HepG2 (cell line): ENCODE measurements around the gene RILP. TPM values are rescaled to one million over a fixed set of nuclear protein-coding genes. Genes with fewer than 3 reads are reported as not detected.

ENCODE experiments used
- CEBPB ChIP-seq: IDR thresholded peaks from 2 replicates; pipeline ENCODE4 v1.6.1; 2011; ENCODE audit warnings: low read depth, low read length, improper control_type of control experiment, borderline replicate concordance
- DPF2 ChIP-seq: sonication (generic); formaldehyde crosslinking; IDR thresholded peaks from 2 replicates; pipeline ENCODE4 v1.4.0; 2020; ENCODE audit warnings: mild to moderate bottlenecking, low read depth, missing genetic modification reagents, borderline replicate concordance
- ETV5 ChIP-seq: IDR thresholded peaks from 2 replicates; pipeline ENCODE4 v1.6.1; 2018; ENCODE audit warnings: missing biosample characterization, missing genetic modification reagents, inconsistent platforms, borderline replicate concordance
- FOXO1 ChIP-seq: sonication (generic); formaldehyde crosslinking; IDR thresholded peaks from 2 replicates; pipeline ENCODE4 v1.4.0; 2020; ENCODE audit warnings: missing genetic modification reagents
- HDAC1 ChIP-seq: sonication (generic); formaldehyde crosslinking; IDR thresholded peaks from 2 replicates; pipeline ENCODE4 v1.5.1; 2020; ENCODE audit warnings: mild to moderate bottlenecking, missing genetic modification reagents
- HNRNPK ChIP-seq: fragments of 200-400 bp; formaldehyde crosslinking; IDR thresholded peaks from 2 replicates; pipeline ENCODE4 v1.6.1; 2018; ENCODE audit warnings: low read length, low read depth, moderate library complexity, mild to moderate bottlenecking; ENCODE audit not compliant: poor library complexity, severe bottlenecking
- HOXA3 ChIP-seq: sonication (generic); formaldehyde crosslinking; IDR thresholded peaks from 2 replicates; pipeline ENCODE4 v1.5.0; 2020; ENCODE audit warnings: missing genetic modification reagents
- KDM5A ChIP-seq: fragments of 200-600 bp; sonication (generic); IDR thresholded peaks from 2 replicates; pipeline ENCODE4 v1.7.0; 2018; ENCODE audit warnings: antibody characterized with exemption, mild to moderate bottlenecking, low read length, borderline replicate concordance
- LCORL ChIP-seq, 2 experiments: fragments of 450-650 bp in 1 of 2; sonication (generic) in 1 of 2; formaldehyde crosslinking in 1 of 2; IDR thresholded peaks; 2 replicates each; pipeline versions ENCODE4 v1.5.0 to v1.6.1; 2017 to 2020; ENCODE audit warnings: antibody characterized with exemption in 1 of 2, missing genetic modification reagents in 1 of 2
- MAF1 ChIP-seq: sonication (generic); formaldehyde crosslinking; IDR thresholded peaks from 2 replicates; pipeline ENCODE4 v1.5.0; 2020; ENCODE audit warnings: missing genetic modification reagents, borderline replicate concordance
- MIER3 ChIP-seq: IDR thresholded peaks from 2 replicates; pipeline ENCODE4 v1.6.1; 2016; ENCODE audit warnings: missing compliant biosample characterization, borderline replicate concordance
- MTF1 ChIP-seq: sonication (generic); formaldehyde crosslinking; IDR thresholded peaks from 2 replicates; pipeline ENCODE4 v1.5.0; 2020; ENCODE audit warnings: missing genetic modification reagents
- SMAD1 ChIP-seq: sonication (generic); formaldehyde crosslinking; IDR thresholded peaks from 2 replicates; pipeline ENCODE4 v1.4.0; 2020; ENCODE audit warnings: missing genetic modification reagents, low read depth, mild to moderate bottlenecking, borderline replicate concordance
- ZNF354B ChIP-seq: sonication (generic); formaldehyde crosslinking; IDR thresholded peaks from 2 replicates; pipeline ENCODE4 v1.8.0; 2022; ENCODE audit warnings: mild to moderate bottlenecking, missing genetic modification reagents
- ZNF383 ChIP-seq: sonication (generic); formaldehyde crosslinking; IDR thresholded peaks from 2 replicates; pipeline ENCODE4 v1.4.0; 2020; ENCODE audit warnings: missing genetic modification reagents, mild to moderate bottlenecking, borderline replicate concordance
- ZNF414 ChIP-seq: sonication (generic); formaldehyde crosslinking; IDR thresholded peaks from 2 replicates; pipeline ENCODE4 v1.5.0; 2020; ENCODE audit warnings: missing genetic modification reagents
- ZNF441 ChIP-seq: sonication (generic); formaldehyde crosslinking; IDR thresholded peaks from 2 replicates; pipeline ENCODE4 v1.7.0; 2021; ENCODE audit warnings: missing genetic modification reagents, borderline replicate concordance
- ZNF777 ChIP-seq: sonication (generic); formaldehyde crosslinking; IDR thresholded peaks from 2 replicates; pipeline ENCODE4 v1.4.0; 2020; ENCODE audit warnings: missing genetic modification reagents
- ZNF883 ChIP-seq: sonication (generic); formaldehyde crosslinking; IDR thresholded peaks from 2 replicates; pipeline ENCODE4 v1.5.1; 2020; ENCODE audit warnings: mild to moderate bottlenecking, missing genetic modification reagents; ENCODE audit errors: not compliant biosample characterization
- polyA plus RNA-seq, 8 experiments: library from polyadenylated mRNA; depleted of rRNA in 3 of 8; stranded (reverse) in 7 of 8; unstranded in 1 of 8; fragments of >200 nt; fragmentation: Illumina TruSeq in 4 of 8; extraction: Trizol in 4 of 8; gene quantifications; 2 replicates each; pipeline versions ENCODE4 v1.2.1 to v1.2.3, GENCODE V29; 2011 to 2016; ENCODE audit warnings: low read depth in 4 of 8, missing spikeins in 1 of 8, mixed read lengths in 1 of 8; ENCODE audit not compliant: insufficient read depth in 1 of 8
- total RNA-seq, 5 experiments: library from RNA; depleted of rRNA; stranded (reverse); fragments of >200 nt; fragmentation: Illumina TruSeq; extraction: Trizol; gene quantifications; 2 replicates each; pipeline ENCODE4 v1.2.3, GENCODE V29; 2016; ENCODE audit warnings: low read depth in 1 of 5
- TF ChIP-seq, protein P1 (sequence below): sonication (generic); formaldehyde crosslinking; IDR thresholded peaks from 2 replicates; pipeline ENCODE4 v1.8.0; 2023; ENCODE audit warnings: mild to moderate bottlenecking, missing genetic modification reagents
- TF ChIP-seq, protein P2 (sequence below): sonication (generic); formaldehyde crosslinking; IDR thresholded peaks from 2 replicates; pipeline ENCODE4 v1.8.1; 2022; ENCODE audit warnings: low read depth, mild to moderate bottlenecking, missing genetic modification reagents
- TF ChIP-seq, protein P3 (sequence below): sonication (generic); formaldehyde crosslinking; IDR thresholded peaks from 2 replicates; pipeline ENCODE4 v1.5.0; 2020; ENCODE audit warnings: mild to moderate bottlenecking, missing genetic modification reagents
- TF ChIP-seq, protein P4 (sequence below): IDR thresholded peaks from 2 replicates; pipeline ENCODE4 v1.6.1; 2012; ENCODE audit warnings: inconsistent platforms

Gene RILP
- total and polyA plus RNA-seq, 2 of the 13 experiments (the other 11 are each of a cell fraction or from before 2014, with no cell fraction given) = 6.6 to 8.1 TPM

DNA sequence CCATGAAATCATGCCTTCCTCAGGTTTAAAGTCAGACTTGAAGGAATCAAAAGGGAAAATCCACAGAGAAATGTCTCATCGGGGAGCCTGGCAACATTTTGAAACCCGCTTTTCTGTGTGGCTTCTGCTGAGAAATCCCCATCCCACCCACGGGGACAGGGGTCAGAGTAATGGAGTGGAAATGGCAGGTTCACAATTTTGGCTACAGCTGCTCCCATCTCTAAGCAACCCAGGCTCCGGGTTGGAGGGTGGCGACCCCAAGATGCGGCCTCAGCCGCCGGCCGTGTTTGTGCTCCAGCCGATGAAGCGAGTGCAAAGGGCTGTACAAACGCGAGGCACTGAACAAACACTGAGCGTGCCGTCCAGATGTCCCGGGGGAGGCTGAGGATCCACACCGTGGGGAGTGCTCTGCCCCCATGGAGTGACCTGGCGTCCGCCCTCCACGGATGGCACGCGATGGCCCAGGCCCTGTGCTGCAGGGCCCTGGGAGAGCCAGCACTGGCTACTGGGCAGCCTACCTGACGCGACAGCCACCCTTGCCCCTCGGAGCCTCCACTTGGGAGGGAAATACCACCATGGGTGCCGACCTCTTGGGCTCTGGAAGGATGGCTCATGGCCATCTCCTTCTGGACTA lies 43.2 kb downstream of the RILP start (continued):
- TF ChIP-seq, protein P1, sequence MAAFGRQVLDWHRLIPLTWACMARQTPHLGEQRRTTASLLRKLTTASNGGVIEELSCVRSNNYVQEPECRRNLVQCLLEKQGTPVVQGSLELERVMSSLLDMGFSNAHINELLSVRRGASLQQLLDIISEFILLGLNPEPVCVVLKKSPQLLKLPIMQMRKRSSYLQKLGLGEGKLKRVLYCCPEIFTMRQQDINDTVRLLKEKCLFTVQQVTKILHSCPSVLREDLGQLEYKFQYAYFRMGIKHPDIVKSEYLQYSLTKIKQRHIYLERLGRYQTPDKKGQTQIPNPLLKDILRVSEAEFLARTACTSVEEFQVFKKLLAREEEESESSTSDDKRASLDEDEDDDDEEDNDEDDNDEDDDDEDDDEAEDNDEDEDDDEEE (CRISPR knock-in tag) = no peak
- peak; percentile 71; the same call in 1 of the 2 replicates for TF ChIP-seq HDAC1
- 0 out of 2 replicates have a peak, but pooled peaks have one; percentile 45 for TF ChIP-seq ZNF441 (CRISPR knock-in tag)
- TF ChIP-seq MAF1 = no peak
- TF ChIP-seq ZNF883 (CRISPR knock-in tag) = peak; percentile 37
- TF ChIP-seq DPF2 (CRISPR knock-in tag) = no peak
- TF ChIP-seq, protein P2, sequence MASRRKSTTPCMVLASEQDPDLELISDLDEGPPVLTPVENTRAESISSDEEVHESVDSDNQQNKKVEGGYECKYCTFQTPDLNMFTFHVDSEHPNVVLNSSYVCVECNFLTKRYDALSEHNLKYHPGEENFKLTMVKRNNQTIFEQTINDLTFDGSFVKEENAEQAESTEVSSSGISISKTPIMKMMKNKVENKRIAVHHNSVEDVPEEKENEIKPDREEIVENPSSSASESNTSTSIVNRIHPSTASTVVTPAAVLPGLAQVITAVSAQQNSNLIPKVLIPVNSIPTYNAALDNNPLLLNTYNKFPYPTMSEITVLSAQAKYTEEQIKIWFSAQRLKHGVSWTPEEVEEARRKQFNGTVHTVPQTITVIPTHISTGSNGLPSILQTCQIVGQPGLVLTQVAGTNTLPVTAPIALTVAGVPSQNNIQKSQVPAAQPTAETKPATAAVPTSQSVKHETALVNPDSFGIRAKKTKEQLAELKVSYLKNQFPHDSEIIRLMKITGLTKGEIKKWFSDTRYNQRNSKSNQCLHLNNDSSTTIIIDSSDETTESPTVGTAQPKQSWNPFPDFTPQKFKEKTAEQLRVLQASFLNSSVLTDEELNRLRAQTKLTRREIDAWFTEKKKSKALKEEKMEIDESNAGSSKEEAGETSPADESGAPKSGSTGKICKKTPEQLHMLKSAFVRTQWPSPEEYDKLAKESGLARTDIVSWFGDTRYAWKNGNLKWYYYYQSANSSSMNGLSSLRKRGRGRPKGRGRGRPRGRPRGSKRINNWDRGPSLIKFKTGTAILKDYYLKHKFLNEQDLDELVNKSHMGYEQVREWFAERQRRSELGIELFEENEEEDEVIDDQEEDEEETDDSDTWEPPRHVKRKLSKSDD (CRISPR knock-in tag) = 0 out of 2 replicates have a peak, but pooled peaks have one; percentile 48
- no peak; the same call in 1 of the 2 replicates for TF ChIP-seq SMAD1 (CRISPR knock-in tag)
- peak; percentile 66 for TF ChIP-seq FOXO1
- peak; percentile 44; the same call in 1 of the 2 replicates for TF ChIP-seq ZNF777 (CRISPR knock-in tag)
- TF ChIP-seq HNRNPK = no peak
- TF ChIP-seq HOXA3 (CRISPR knock-in tag) = peak; percentile 65; the same call in 1 of the 2 replicates
- no peak for TF ChIP-seq CEBPB
- TF ChIP-seq ZNF383 (CRISPR knock-in tag) = no peak
- TF ChIP-seq, protein P3, sequence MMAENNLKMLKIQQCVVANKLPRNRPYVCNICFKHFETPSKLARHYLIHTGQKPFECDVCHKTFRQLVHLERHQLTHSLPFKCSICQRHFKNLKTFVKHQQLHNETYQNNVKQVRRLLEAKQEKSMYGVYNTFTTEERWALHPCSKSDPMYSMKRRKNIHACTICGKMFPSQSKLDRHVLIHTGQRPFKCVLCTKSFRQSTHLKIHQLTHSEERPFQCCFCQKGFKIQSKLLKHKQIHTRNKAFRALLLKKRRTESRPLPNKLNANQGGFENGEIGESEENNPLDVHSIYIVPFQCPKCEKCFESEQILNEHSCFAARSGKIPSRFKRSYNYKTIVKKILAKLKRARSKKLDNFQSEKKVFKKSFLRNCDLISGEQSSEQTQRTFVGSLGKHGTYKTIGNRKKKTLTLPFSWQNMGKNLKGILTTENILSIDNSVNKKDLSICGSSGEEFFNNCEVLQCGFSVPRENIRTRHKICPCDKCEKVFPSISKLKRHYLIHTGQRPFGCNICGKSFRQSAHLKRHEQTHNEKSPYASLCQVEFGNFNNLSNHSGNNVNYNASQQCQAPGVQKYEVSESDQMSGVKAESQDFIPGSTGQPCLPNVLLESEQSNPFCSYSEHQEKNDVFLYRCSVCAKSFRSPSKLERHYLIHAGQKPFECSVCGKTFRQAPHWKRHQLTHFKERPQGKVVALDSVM (CRISPR knock-in tag) = 0 out of 2 replicates have a peak, but pooled peaks have one; percentile 16
- no peak for TF ChIP-seq LCORL (IDR thresholded peaks at IDR 0.05)
- TF ChIP-seq LCORL (CRISPR knock-in tag; IDR thresholded peaks at IDR 0.05) = peak; percentile 78
- peak; percentile 12; the same call in 1 of the 2 replicates for TF ChIP-seq ETV5 (CRISPR knock-in tag)
- TF ChIP-seq ZNF354B (CRISPR knock-in tag) = no peak
- no peak for TF ChIP-seq KDM5A
- no peak for TF ChIP-seq MIER3 (CRISPR knock-in tag)
- no peak for TF ChIP-seq ZNF414 (CRISPR knock-in tag)
- TF ChIP-seq, protein P4, sequence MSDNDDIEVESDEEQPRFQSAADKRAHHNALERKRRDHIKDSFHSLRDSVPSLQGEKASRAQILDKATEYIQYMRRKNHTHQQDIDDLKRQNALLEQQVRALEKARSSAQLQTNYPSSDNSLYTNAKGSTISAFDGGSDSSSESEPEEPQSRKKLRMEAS = peak; percentile 86
- TF ChIP-seq MTF1 (CRISPR knock-in tag) = no peak
